ENCODE measurements around the gene FAM163B. TPM values are rescaled to one million over a fixed set of nuclear protein-coding genes. Genes with fewer than 3 reads are reported as not detected.

The FAM163B gene
- total RNA-seq, 1 experiment from 2014 or later = not detected

DNA sequence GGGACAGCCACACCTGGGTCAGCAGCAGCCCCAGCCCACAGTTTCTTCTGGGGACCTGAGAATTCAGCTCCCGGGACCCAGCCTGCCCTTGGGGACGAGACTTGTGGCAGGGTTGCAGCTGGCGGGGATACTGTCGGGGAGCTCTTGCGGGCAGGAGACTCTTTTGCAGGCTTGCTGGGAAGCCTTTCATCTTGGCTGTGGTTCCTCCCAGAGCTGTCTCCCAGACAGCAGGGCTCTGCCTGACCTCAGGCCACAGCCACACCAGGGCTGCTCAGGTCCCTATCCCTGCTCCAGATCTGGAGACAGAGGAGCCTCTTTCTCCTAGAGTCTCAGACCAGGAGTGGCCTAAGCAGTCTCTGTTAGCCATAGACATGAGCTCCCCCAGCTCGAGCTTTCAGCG lies 79.7 kb downstream of the FAM163B start:
- no peak overlapping the region for H3K4me3 Mint-ChIP-seq (ENCODE audit: unreplicated experiment)
- CTCF ChIA-PET = interaction anchor here (0.5 to 1.0 kb wide), 2 partner anchors 70 to 197 kb away, joined by 3 to 4 read pairs; no protein-coding TSS in a partner anchor
- no peak for TF ChIP-seq CTCF (IDR thresholded peaks at IDR 0.05; ENCODE audit: insufficient read depth in 1 of 2, low read depth in 1 of 2, low read length in 1 of 2, severe bottlenecking in 1 of 2, unreplicated experiment in 1 of 2)

DNA sequence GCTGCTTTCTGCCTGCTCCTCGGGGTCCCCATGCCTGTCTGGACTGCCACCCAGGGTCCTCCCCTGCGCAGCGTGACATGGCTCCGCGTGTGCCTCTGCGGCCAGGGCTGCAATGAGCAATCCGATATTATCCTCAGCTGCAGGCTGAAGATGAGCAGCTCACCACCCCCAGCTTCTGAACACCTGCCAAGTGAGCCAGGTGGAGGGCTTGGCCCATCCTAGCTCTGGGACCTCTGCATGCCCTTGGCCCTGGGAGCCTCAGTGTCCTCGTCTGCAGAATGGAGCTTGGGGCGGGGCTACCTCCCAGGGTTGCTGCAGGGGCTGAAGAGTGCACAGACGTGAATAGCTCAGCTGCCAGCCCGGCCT lies 80.3 kb downstream of the FAM163B start:
- Histone ChIP-seq H3K27me3 (replicated peaks; ENCODE audit: control insufficient read depth, insufficient read depth, low read length) (no peaks in the 10 kb centered on the region), H3K36me3 (ENCODE audit: control insufficient read depth, insufficient read depth, low read length) (no peaks in the 10 kb centered on the region), H3K4me3 (ENCODE audit: low read depth, low read length) (no peak overlapping the region), H3K4me1 (peaks cover 4% of the 10 kb centered on the region), H3K9me3 (no peaks in the 10 kb centered on the region)
- H3K27ac Mint-ChIP-seq (ENCODE audit: unreplicated experiment) = no peak overlapping the region
- H3K4me1 Mint-ChIP-seq (ENCODE audit: low read depth, unreplicated experiment) = peaks cover 6% of the 10 kb centered on the region
- intact Hi-C loops (cut with micrococcal nuclease; ENCODE audit: unreplicated experiment) = no loop called here
- H3K9me3 Mint-ChIP-seq (ENCODE audit: unreplicated experiment) = no peaks in the 10 kb centered on the region
- POLR2A ChIA-PET = no interaction called here
- no peak for DNase-seq
- CTCF ChIA-PET = no interaction called here
- no peaks in the 10 kb centered on the region for H3K36me3 Mint-ChIP-seq (ENCODE audit: insufficient read depth, unreplicated experiment)
- no peak overlapping the region for H3K4me3 Mint-ChIP-seq (ENCODE audit: unreplicated experiment)
- no TSS peak for BruUV-seq (replicated peaks)
- TF ChIP-seq CTCF (IDR thresholded peaks at IDR 0.05; ENCODE audit: insufficient read depth in 1 of 2, low read depth in 1 of 2, low read length in 1 of 2, severe bottlenecking in 1 of 2, unreplicated experiment in 1 of 2) = no peak
- no peaks in the 10 kb centered on the region for H3K27me3 Mint-ChIP-seq (ENCODE audit: insufficient read depth, unreplicated experiment)

More for the DNA sequence above, 79.7 kb downstream of the FAM163B start:
- DNase-seq = no peak
- Mint-ChIP-seq H3K27ac (ENCODE audit: unreplicated experiment) (no peak overlapping the region), H3K4me1 (ENCODE audit: low read depth, unreplicated experiment) (peaks cover 6% of the 10 kb centered on the region), H3K36me3 (ENCODE audit: insufficient read depth, unreplicated experiment) (no peaks in the 10 kb centered on the region), H3K27me3 (ENCODE audit: insufficient read depth, unreplicated experiment) (no peaks in the 10 kb centered on the region), H3K9me3 (ENCODE audit: unreplicated experiment) (no peaks in the 10 kb centered on the region)
- intact Hi-C loops (cut with micrococcal nuclease; ENCODE audit: unreplicated experiment) = no loop called here
- no peaks in the 10 kb centered on the region for H3K27me3 ChIP-seq (replicated peaks; ENCODE audit: control insufficient read depth, insufficient read depth, low read length)
- H3K4me1 ChIP-seq = peaks cover 8% of the 10 kb centered on the region
- no TSS peak for BruUV-seq (replicated peaks)
- POLR2A ChIA-PET = no interaction called here
- H3K9me3 ChIP-seq = no peaks in the 10 kb centered on the region
- H3K36me3 ChIP-seq (ENCODE audit: control insufficient read depth, insufficient read depth, low read length) = no peaks in the 10 kb centered on the region
- H3K4me3 ChIP-seq (ENCODE audit: low read depth, low read length) = no peak overlapping the region

- H3K27me3 Mint-ChIP-seq (ENCODE audit: insufficient read depth, unreplicated experiment) = no peaks in the 10 kb centered on the region
- no peaks in the 10 kb centered on the region for H3K9me3 Mint-ChIP-seq (ENCODE audit: unreplicated experiment)
- H3K36me3 Mint-ChIP-seq (ENCODE audit: insufficient read depth, unreplicated experiment) = no peaks in the 10 kb centered on the region
- peaks cover 6% of the 10 kb centered on the region for H3K4me1 Mint-ChIP-seq (ENCODE audit: low read depth, unreplicated experiment)
- H3K9me3 ChIP-seq = no peaks in the 10 kb centered on the region
- no peaks in the 10 kb centered on the region for H3K36me3 ChIP-seq (ENCODE audit: control insufficient read depth, insufficient read depth, low read length)
- intact Hi-C loops (cut with micrococcal nuclease; ENCODE audit: unreplicated experiment) = no loop called here
- H3K4me3 ChIP-seq (ENCODE audit: low read depth, low read length) = no peak overlapping the region
- H3K27ac Mint-ChIP-seq (ENCODE audit: unreplicated experiment) = no peak overlapping the region
- ChIA-PET POLR2A (no interaction called here), CTCF (no interaction called here)
- no peak overlapping the region for H3K4me3 Mint-ChIP-seq (ENCODE audit: unreplicated experiment)
- no TSS peak for BruUV-seq (replicated peaks)
- no peaks in the 10 kb centered on the region for H3K27me3 ChIP-seq (replicated peaks; ENCODE audit: control insufficient read depth, insufficient read depth, low read length)
- no peak for DNase-seq
- peaks cover 4% of the 10 kb centered on the region for H3K4me1 ChIP-seq
- TF ChIP-seq CTCF (IDR thresholded peaks at IDR 0.05; ENCODE audit: insufficient read depth in 1 of 2, low read depth in 1 of 2, low read length in 1 of 2, severe bottlenecking in 1 of 2, unreplicated experiment in 1 of 2) = no peak
Measured at GRCh38 chr9:133528001-133528875, 81.0 kb downstream of the FAM163B start.
